Measurements from ENCODE around the gene CLEC20A.

DNA sequence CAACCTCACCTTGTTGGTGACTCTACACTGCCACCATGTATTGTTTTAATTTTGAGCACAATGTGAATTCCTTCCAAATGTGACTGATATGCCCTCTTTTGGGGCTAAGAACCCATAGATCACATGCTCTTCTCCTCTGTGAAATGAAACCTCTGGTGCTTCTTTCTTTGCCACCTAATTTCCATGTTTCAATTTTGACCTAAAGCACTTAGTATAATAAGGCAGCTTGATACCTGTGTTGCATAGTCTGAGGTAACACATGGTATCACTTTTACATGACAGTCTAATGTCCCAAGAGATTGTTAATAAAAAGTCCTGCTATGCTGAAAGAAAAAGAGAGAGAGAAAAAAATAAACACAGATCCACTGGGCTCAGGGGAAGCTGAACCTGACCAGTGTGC is 24.2 kb downstream of the CLEC20A start:
- TF ChIP-seq CTCF (conservative IDR thresholded peaks at IDR 0.05; ENCODE audit: low read length) (no peak), EZH2phosphoT487 (IDR thresholded peaks at IDR 0.05; ENCODE audit: borderline replicate concordance) (no peak)
